Upper lobe of right lung (tissue), 1 donor: ENCODE results near the gene DBP. TPM values are rescaled to one million over a fixed set of nuclear protein-coding genes. Genes with fewer than 3 reads are reported as not detected.

Experiments
- ATAC-seq: fragments of 200-7000 bp; cut with Tn5 transposase; one replicate; pipeline ENCODE4 v1.9.1; 2020; ENCODE audit warnings: mild to moderate bottlenecking, moderate library complexity
- DNase-seq: peaks from one replicate; pipeline ENCODE4 v3.0.0-alpha.2; 2020
- H3K27ac ChIP-seq: fragments of 200-600 bp; one replicate; pipeline ENCODE4 v1.8.0; 2022
- H3K27me3 ChIP-seq: fragments of 200-600 bp; one replicate; pipeline ENCODE4 v1.8.0; 2022; ENCODE audit warnings: mild to moderate bottlenecking
- H3K36me3 ChIP-seq: fragments of 200-600 bp; one replicate; pipeline ENCODE4 v1.8.0; 2022
- H3K4me1 ChIP-seq: fragments of 200-600 bp; one replicate; pipeline ENCODE4 v1.8.0; 2022
- H3K4me3 ChIP-seq: fragments of 200-600 bp; one replicate; pipeline ENCODE4 v1.8.0; 2022; ENCODE audit warnings: mild to moderate bottlenecking
- H3K9me3 ChIP-seq: fragments of 200-600 bp; one replicate; pipeline ENCODE4 v1.8.0; 2022
- intact Hi-C: fragments of 100-400 bp; cut with DNase I; formaldehyde crosslinking; loops from one replicate; pipeline ENCODE4 v1.11.0; 2022
- total RNA-seq: library from RNA; stranded (reverse); fragmentation: NEBNext Ultra II Directional; extraction: Animal tissue kit (Norgen Biotek cat#: 25700); gene quantifications from one replicate; pipeline ENCODE4 v1.2.1, GENCODE V29; 2021
- TF ChIP-seq, protein P1 (sequence below): fragments of 200-600 bp; IDR thresholded peaks from one replicate; pipeline ENCODE4 v1.8.0; 2022; ENCODE audit warnings: antibody characterized with exemption
- donor health status: DM: no; HTN: yes; CAD: no; lungs with severe emphysema.

DBP gene
- total RNA-seq, 1 donor from 2014 or later: 17.7 TPM

- intact Hi-C loops: no loop called here
- DNase-seq: no peak
- Histone ChIP-seq H3K9me3 (no peaks in the 10 kb centered on the region), H3K4me3 (no peak overlapping the region), H3K27me3 (no peaks in the 10 kb centered on the region), H3K27ac (no peak overlapping the region), H3K4me1 (peaks cover 10% of the 10 kb centered on the region), H3K36me3 (no peaks in the 10 kb centered on the region)
- TF ChIP-seq, protein P1, sequence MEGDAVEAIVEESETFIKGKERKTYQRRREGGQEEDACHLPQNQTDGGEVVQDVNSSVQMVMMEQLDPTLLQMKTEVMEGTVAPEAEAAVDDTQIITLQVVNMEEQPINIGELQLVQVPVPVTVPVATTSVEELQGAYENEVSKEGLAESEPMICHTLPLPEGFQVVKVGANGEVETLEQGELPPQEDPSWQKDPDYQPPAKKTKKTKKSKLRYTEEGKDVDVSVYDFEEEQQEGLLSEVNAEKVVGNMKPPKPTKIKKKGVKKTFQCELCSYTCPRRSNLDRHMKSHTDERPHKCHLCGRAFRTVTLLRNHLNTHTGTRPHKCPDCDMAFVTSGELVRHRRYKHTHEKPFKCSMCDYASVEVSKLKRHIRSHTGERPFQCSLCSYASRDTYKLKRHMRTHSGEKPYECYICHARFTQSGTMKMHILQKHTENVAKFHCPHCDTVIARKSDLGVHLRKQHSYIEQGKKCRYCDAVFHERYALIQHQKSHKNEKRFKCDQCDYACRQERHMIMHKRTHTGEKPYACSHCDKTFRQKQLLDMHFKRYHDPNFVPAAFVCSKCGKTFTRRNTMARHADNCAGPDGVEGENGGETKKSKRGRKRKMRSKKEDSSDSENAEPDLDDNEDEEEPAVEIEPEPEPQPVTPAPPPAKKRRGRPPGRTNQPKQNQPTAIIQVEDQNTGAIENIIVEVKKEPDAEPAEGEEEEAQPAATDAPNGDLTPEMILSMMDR: no peak
- ATAC-seq: no peak
Measured at GRCh38 chr19:48674216-48674809, 37.1 kb upstream of the DBP start.

- intact Hi-C loops: no loop called here
- Histone ChIP-seq H3K4me1 (peaks cover 10% of the 10 kb centered on the region), H3K4me3 (no peak overlapping the region), H3K36me3 (no peaks in the 10 kb centered on the region), H3K9me3 (no peaks in the 10 kb centered on the region), H3K27ac (no peak overlapping the region), H3K27me3 (no peaks in the 10 kb centered on the region)
- TF ChIP-seq, protein P1: no peak
- no peak for ATAC-seq
- no peak for DNase-seq
Measured at GRCh38 chr19:48673436-48674100, 36.4 kb upstream of the DBP start.

DNA sequence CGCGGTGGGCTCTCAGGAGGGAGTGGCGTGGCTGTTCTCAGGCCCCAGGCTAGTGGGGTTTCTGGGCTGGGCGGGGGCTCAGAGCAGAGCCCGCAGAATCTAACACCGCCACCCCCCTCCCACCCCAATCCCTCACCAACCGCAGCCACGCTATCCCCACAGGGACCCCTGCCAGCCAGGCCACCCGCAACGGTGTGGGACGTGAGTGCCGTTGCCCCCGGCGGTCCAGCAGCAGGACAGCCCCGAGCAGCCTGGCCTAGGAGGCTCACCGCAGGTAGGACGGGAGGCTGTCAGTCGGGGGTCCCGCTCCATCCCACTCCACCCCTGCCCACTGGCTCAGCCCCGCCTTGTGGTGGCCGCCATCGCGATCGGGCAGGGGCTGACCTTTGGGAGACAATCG is 35.8 kb upstream of the DBP start, which contains the start of gene NTN5:
TSS of gene NTN5 (minus strand) at position 24 of the 400 bp plus-strand sequence. CDS start 2,031 bp downstream, outside the sequence.
- intact Hi-C loops: no loop called here
- Histone ChIP-seq H3K4me1 (peaks cover 6% of the 10 kb centered on the region), H3K36me3 (no peaks in the 10 kb centered on the region), H3K9me3 (no peaks in the 10 kb centered on the region), H3K27ac (no peak within 1 kb of the TSS), H3K27me3 (no peaks in the 10 kb centered on the region), H3K4me3 (no peak within 1 kb of the TSS)
- TF ChIP-seq, protein P1: no peak
- ATAC-seq (no peak), DNase-seq (no peak)

DNA sequence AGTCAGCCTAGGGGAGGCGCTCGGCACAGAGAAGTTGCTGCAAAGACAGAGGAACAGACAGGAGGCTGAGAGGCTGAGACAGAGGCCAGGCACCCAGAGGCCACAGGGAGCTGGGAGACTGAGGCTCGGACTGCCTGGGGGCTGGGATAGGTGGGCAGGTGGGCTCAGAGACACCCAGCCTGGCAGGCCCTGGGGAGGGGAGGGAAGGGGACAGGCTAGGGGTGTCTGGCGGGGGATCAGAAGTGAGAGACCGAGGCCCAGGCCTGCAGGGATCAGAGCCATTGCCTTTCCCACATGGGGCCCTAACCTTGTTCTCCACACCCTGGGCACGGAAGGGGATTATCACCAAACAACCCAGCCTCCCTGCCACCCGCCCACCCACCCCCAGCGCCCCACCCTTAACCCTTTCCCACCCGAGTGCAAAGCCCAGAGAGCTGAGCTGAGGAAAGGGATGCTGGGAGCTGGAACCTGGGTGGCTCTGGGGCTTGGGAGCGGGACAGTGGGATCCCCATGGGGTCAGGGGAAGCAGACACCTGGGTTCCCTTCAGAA is 34.3 kb upstream of the DBP start:
- no peak for ATAC-seq
- intact Hi-C loops: no loop called here

DNA sequence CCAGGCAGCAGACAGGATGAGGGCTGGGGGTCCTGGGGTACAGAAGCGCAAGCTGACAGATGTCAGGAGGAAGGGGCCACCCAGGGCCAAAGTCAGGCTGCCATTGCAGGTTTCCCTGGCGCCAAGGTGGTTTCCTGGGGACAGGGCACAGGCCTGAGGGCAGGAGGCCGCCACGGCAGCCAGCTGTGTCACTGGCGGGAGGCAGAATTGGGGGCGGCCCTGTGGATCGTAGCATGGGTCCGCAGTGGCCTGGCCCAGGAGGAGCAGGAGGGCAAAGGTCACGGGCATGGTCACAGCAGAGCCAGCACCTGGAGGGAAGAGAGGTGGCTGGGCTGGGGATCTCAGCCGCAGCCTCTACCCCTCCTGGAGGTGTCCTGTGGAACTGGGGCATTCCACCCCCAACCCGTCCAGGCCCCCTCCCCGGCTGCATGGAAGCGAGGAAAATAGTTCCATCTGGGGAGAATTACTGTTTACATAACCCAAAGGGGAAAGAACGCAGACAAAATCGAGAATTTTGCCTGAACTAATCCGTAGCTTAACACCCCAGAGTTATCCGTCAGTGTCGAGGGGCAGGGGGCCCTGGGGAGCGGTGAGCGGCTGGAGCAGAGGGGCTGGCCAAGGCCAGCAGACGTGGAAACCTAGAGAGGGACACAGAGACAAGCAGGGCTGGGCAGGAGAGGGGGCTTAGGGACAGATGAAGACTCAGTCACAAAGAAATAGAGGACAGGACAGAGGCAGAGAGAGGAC is 33.7 kb upstream of the DBP start:
- intact Hi-C loops: no loop called here
- Histone ChIP-seq H3K9me3 (no peaks in the 10 kb centered on the region), H3K27ac (no peak overlapping the region), H3K4me3 (no peak overlapping the region), H3K36me3 (no peaks in the 10 kb centered on the region), H3K27me3 (no peaks in the 10 kb centered on the region), H3K4me1 (peaks cover 6% of the 10 kb centered on the region)
- TF ChIP-seq, protein P1: no peak
- ATAC-seq: no peak
- DNase-seq: no peak

More for the DNA sequence above, 34.3 kb upstream of the DBP start:
- Histone ChIP-seq H3K27ac (no peak overlapping the region), H3K27me3 (no peaks in the 10 kb centered on the region), H3K36me3 (no peaks in the 10 kb centered on the region), H3K9me3 (no peaks in the 10 kb centered on the region), H3K4me3 (no peak overlapping the region), H3K4me1 (peaks cover 6% of the 10 kb centered on the region)
- TF ChIP-seq, protein P1: no peak
- no peak for DNase-seq
